ENCODE results near the gene GNB3.
"Not testable (repeated sequence)": the region's sequence is repeated elsewhere in the genome, so short reads cannot be mapped to it uniquely, and the experiment has no call there.

GNB3 gene

DNA sequence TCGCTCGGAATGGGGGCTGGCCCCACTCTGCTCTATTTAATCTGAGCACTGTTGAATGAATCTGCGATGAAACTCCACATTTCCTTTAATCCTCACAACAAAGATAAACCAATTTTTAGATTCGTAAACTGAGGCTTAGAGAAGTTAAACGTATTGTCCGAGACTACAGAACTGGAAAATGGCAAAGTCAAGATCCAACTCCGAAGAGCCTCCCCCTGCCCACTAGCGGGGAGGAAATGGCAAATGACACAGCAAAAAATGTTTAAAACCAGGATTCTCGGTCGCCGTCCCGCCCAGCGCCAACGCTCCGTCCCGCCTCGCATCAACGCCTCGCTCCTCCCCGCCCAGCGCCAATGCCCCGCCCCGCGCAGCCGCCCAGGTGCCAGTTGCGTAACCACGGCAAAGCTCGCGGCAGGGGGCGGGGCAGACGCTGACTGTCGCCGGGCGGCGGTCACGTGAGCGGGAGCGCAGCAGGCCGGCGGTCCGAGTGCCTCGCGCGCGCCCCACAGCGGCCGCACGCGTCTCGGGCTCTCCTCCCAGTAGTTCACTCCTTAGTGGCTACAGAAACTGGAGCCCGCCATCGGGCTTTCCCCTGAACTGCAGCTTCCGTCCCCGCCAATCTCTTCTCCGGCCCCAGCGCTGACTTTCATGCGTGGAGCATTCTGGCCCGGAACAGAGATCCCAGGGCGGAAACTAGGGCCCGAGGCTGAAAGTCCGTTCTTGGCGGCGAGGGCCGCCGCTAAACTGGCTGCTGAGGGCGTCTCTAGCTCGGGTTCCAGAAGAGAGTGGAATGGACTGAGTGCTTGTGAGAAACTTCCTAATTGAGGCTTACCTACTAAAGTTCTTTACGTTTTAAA is 50.3 kb downstream of the GNB3 start:
- H3K4me3 ChIP-seq (ENCODE audit: low read depth, low read length) = peak overlapping the region; percentile 44
- TF ChIP-seq, protein P1, sequence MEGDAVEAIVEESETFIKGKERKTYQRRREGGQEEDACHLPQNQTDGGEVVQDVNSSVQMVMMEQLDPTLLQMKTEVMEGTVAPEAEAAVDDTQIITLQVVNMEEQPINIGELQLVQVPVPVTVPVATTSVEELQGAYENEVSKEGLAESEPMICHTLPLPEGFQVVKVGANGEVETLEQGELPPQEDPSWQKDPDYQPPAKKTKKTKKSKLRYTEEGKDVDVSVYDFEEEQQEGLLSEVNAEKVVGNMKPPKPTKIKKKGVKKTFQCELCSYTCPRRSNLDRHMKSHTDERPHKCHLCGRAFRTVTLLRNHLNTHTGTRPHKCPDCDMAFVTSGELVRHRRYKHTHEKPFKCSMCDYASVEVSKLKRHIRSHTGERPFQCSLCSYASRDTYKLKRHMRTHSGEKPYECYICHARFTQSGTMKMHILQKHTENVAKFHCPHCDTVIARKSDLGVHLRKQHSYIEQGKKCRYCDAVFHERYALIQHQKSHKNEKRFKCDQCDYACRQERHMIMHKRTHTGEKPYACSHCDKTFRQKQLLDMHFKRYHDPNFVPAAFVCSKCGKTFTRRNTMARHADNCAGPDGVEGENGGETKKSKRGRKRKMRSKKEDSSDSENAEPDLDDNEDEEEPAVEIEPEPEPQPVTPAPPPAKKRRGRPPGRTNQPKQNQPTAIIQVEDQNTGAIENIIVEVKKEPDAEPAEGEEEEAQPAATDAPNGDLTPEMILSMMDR (IDR thresholded peaks at IDR 0.05; ENCODE audit: low read depth, low read length) = peak; percentile 58

DNA sequence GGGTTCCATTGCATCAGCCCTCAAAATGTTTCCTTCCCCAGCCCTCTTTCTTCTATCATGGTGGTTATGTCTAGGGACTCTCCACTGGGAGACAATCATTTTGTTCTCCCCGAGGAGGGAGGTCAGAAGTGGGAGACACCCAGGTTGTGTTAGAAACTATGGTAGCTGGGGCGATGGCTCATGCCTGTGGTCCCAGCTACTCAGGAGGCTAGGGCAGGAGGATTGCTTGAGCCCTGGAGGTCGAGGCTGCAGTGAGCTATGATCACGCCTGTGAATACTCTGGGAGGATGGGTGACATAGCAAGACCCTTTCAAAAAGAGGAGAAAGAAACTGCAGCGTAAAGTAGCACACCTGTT is 50.9 kb downstream of the GNB3 start:
- H3K4me3 ChIP-seq (ENCODE audit: low read depth, low read length) = peak overlapping the region; percentile 44
- TF ChIP-seq, protein P1 (IDR thresholded peaks at IDR 0.05; ENCODE audit: low read depth, low read length) = no peak

DNA sequence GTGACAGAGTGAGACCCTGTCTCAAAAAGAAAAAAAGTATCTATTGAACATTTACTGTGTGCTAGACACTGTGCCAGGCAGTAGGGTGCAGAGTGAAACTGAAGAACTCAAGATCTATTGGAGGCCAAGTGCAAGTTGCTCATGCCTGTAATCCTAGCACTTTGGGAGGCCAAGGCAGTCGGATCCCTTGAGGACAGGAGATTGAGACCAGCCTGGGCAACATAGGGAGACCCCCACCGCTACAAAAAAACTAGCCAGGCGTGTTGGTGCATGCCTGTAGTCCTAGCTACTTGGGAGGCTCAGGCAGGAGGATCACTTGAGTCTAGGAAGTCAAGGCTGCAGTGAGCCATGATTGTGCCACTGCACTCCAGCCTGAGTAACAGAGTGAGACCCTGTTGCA is 52.0 kb downstream of the GNB3 start:
- H3K4me3 ChIP-seq (ENCODE audit: low read depth, low read length) = not testable (repeated sequence)

DNA sequence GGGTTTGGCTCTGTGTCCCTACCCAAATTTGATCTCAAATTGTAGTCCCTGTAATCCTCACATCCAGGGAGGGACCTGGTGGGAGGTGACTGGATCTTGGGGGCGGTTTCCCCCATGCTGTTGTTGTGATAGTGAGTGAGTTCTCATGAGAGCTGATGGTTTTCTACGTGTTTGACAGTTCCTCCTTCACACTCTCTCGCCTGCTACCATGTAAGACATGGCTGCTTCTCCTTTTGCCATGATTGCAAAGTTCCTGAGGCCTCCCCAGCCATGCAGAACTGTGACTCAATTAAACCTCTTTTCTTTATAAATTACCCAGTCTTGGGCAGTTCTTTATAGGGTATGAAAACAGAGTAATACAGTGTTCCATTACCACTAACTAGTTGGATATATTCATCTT is 53.6 kb downstream of the GNB3 start:
- H3K4me3 ChIP-seq (ENCODE audit: low read depth, low read length) = no peak overlapping the region
- TF ChIP-seq, protein P1 (IDR thresholded peaks at IDR 0.05; ENCODE audit: low read depth, low read length) = no peak
